ENCODE measurements around the gene TK2.

The TK2 gene

GRCh38 chr16:66548068-66548467, 1.9 kb downstream of the TK2 start:
- Histone ChIP-seq H3K36me3 (peaks cover 0 to 37% (median 0%) of the 10 kb centered on the region in 3 donors), H3K4me1 (peaks cover 0 to 47% (median 38%) of the 10 kb centered on the region in 4 donors), H3K27me3 (no peaks in the 10 kb centered on the region), H3K27ac (peak overlapping the region; percentile 90 to 96), H3K9me3 (no peaks in the 10 kb centered on the region), H3K4me3 (peak overlapping the region in 1 of 2 donors; percentile 64)
- no peak for DNase-seq
- TF ChIP-seq CTCF (IDR thresholded peaks at IDR 0.05): no peak
- intact Hi-C loops (cut with DNase I; ENCODE audit: low total_unique reads): loop anchor here (10.0 kb wide), 1 partner anchor 327 kb away; no protein-coding TSS in a partner anchor

DNA sequence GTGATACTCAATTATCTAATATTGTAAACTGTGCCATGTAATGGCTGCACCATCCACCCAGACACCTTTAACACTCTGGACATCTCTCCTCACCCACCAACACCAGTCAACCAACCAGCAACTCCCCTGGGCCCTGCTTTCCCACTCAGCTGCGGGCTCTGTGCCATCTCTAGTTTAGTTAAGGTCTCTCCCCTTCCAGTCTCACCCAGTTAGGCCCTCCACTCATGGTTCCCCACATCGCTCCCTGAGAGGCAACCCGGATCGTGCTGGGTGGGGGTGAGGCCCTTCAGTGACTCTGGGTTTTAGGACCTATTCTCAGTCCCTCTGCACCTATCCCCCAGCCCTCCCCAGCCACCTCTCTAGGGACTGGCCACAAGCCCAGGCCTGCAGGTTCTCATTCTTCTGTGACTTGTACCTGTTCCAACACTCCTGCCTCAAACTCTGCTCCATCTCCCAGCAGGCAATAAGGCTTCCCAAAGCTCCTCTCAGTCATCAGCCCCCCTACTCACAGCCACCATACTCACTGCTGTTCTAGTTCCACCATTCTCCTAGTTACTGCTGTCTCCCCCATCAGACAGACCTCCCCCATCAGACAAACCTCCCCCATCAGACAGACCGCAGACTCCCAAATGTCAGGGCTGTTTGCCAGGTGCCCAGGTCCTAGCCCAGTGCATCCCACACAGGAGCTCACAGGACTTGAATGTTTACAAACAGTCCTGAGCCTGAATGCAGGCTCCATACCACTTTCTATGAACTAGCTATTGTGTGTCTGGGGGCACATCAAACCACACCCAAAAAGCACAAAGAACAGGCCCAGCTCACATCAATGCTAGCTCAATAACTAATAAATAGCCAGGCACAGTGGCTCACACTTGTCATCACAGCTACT, 2.6 kb downstream of the TK2 start:
- no peak for TF ChIP-seq CTCF (IDR thresholded peaks at IDR 0.05)
- no peak for DNase-seq

GRCh38 chr16:66544016-66544757, 5.7 kb downstream of the TK2 start:
- Histone ChIP-seq H3K36me3 (peaks cover 6 to 71% (median 16%) of the 10 kb centered on the region in 3 donors), H3K27ac (no peak overlapping the region), H3K4me1 (peaks cover 0 to 21% (median 19%) of the 10 kb centered on the region in 4 donors), H3K4me3 (no peak overlapping the region), H3K27me3 (no peaks in the 10 kb centered on the region), H3K9me3 (no peaks in the 10 kb centered on the region)
- no peak for TF ChIP-seq CTCF (IDR thresholded peaks at IDR 0.05)
- intact Hi-C loops (cut with DNase I; ENCODE audit: low total_unique reads): loop anchor here (10.0 kb wide), 1 partner anchor 331 kb away; no protein-coding TSS in a partner anchor
- DNase-seq: no peak

More for the DNA sequence above, 2.6 kb downstream of the TK2 start:
- H3K27ac ChIP-seq: peak overlapping the region; percentile 90 to 96
- H3K27me3 ChIP-seq: no peaks in the 10 kb centered on the region
- H3K4me3 ChIP-seq: no peak overlapping the region
- intact Hi-C loops (cut with DNase I; ENCODE audit: low total_unique reads): loop anchor here (10.0 kb wide), 1 partner anchor 327 kb away; no protein-coding TSS in a partner anchor
- H3K4me1 ChIP-seq: peaks cover 0 to 43% (median 35%) of the 10 kb centered on the region in 4 donors
- H3K9me3 ChIP-seq: no peaks in the 10 kb centered on the region
- peaks cover 0 to 44% (median 0%) of the 10 kb centered on the region in 3 donors for H3K36me3 ChIP-seq

- DNase-seq: no peak
- TF ChIP-seq CTCF (IDR thresholded peaks at IDR 0.05): no peak
- Histone ChIP-seq H3K27me3 (no peaks in the 10 kb centered on the region), H3K9me3 (no peaks in the 10 kb centered on the region), H3K4me1 (peaks cover 0 to 17% (median 12%) of the 10 kb centered on the region in 4 donors), H3K4me3 (no peak overlapping the region), H3K27ac (no peak overlapping the region), H3K36me3 (peaks cover 6 to 78% (median 18%) of the 10 kb centered on the region in 3 donors)
- intact Hi-C loops (cut with DNase I; ENCODE audit: low total_unique reads): loop anchor here (10.0 kb wide), 1 partner anchor 331 kb away; no protein-coding TSS in a partner anchor
Observed at GRCh38 chr16:66543541-66543940, 6.4 kb downstream of the TK2 start.

- peaks cover 10 to 85% (median 21%) of the 10 kb centered on the region in 3 donors for H3K36me3 ChIP-seq
- TF ChIP-seq CTCF (IDR thresholded peaks at IDR 0.05): no peak
- no peak for DNase-seq
- no peak overlapping the region for H3K4me3 ChIP-seq
- H3K4me1 ChIP-seq: peaks cover 0 to 6% (median under 1%) of the 10 kb centered on the region in 4 donors
- no peak overlapping the region for H3K27ac ChIP-seq
- H3K27me3 ChIP-seq: no peaks in the 10 kb centered on the region
- intact Hi-C loops (cut with DNase I; ENCODE audit: low total_unique reads): loop anchor here (10.0 kb wide), 1 partner anchor 332 kb away; no protein-coding TSS in a partner anchor
- H3K9me3 ChIP-seq: no peaks in the 10 kb centered on the region
Observed at GRCh38 chr16:66542396-66542795, 7.5 kb downstream of the TK2 start.
